Ovary (tissue), 9 donors: ENCODE results near the gene MAST3. TPM values are rescaled to one million over a fixed set of nuclear protein-coding genes. Genes with fewer than 3 reads are reported as not detected.

Experiments used
- DNase-seq, 5 donors: peaks; one replicate each; pipeline ENCODE4 v3.0.0-alpha.2; 2019 to 2020
- H3K27ac ChIP-seq, 2 donors: fragments of 200-600 bp; one replicate each; pipeline versions ENCODE4 v1.5.1 to v1.8.0; 2019 to 2022
- H3K27me3 ChIP-seq: fragments of 200-600 bp; one replicate; pipeline ENCODE4 v1.8.0; 2022
- H3K36me3 ChIP-seq: fragments of 200-600 bp; sonication (generic); one replicate; pipeline ENCODE4 v1.5.1; 2019
- H3K4me1 ChIP-seq: one replicate; pipeline ENCODE4 v1.8.1; 2013; ENCODE audit warnings: mild to moderate bottlenecking, moderate library complexity; ENCODE audit not compliant: insufficient read depth
- H3K4me3 ChIP-seq: fragments of 200-600 bp; sonication (generic); one replicate; pipeline ENCODE4 v1.5.1; 2017
- H3K9me3 ChIP-seq, 2 donors: fragments of 200-600 bp in 1 of 2; sonication (generic) in 1 of 2; one replicate each; pipeline versions ENCODE4 v1.5.1 to v1.8.1; 2013 to 2019; ENCODE audit warnings: mild to moderate bottlenecking in 1 of 2, moderate library complexity in 1 of 2
- CTCF ChIP-seq, 3 donors: fragments of 450-650 bp in 2 of 3; fragments of 200-600 bp in 1 of 3; IDR thresholded peaks; one replicate each; pipeline versions ENCODE4 v1.5.1 to v1.8.0; 2016 to 2022; ENCODE audit warnings: antibody characterized with exemption in 3 of 3, mild to moderate bottlenecking in 1 of 3
- EP300 ChIP-seq: sonication (generic); formaldehyde crosslinking; IDR thresholded peaks from one replicate; pipeline ENCODE4 v1.6.1; 2017; ENCODE audit warnings: antibody characterized with exemption
- POLR2A ChIP-seq: fragments of 450-650 bp; IDR thresholded peaks from one replicate; pipeline ENCODE4 v1.6.1; 2017; ENCODE audit warnings: antibody characterized with exemption, mild to moderate bottlenecking, moderate library complexity
- WGBS, 3 donors: extraction: QIAGEN DNeasy Blood & Tissue Kit in 1 of 3; methylation state at CpG; one replicate each; pipeline versions ENCODE4 v1.1.5 to v1.1.7; 2013 to 2017; 5-methylcytosine and 5-hydroxymethylcytosine counted together
- intact Hi-C, 4 donors: fragments of 100-400 bp; cut with DNase I; formaldehyde crosslinking; loops; one replicate each; pipeline versions ENCODE4 v1.11.0 to v1.15.1; 2022 to 2023
- polyA plus RNA-seq, 2 donors: library from polyadenylated mRNA; stranded (reverse); fragments of 200-250 nt in 1 of 2; fragments of 350-450 nt in 1 of 2; fragmentation: Illumina TruSeq in 1 of 2; extraction: RNeasy Lipid Tissue Mini Kit (QIAGEN cat#74804) in 1 of 2; gene quantifications; one replicate each; pipeline ENCODE4 v1.2.3, GENCODE V29; 2013 to 2014
- total RNA-seq, 7 donors: library from RNA; depleted of rRNA in 2 of 7; stranded (reverse); fragments of >200 nt in 2 of 7; fragmentation: NEBNext Ultra II Directional in 3 of 7; extraction: Animal tissue kit (Norgen Biotek cat#: 25700) in 3 of 7; gene quantifications; one replicate each; pipeline versions ENCODE4 v1.1.0 to v1.2.4, GENCODE V29; 2016 to 2023
- donor health status: DM: no; HTN: no; CAD: no; lungs with moderate emphysema.
- donor health status: DM: no; HTN: no; CAD: no.
- donor health status: Bipolar disorder and iron deficiency.
- donor health status: DM: yes; HTN: yes; CAD: no.
- donor health status: DM: no; HTN: no; CAD: no.
- donor health status: DM: yes; HTN: yes; CAD: no.

The MAST3 gene
- total and polyA plus RNA-seq, 9 donors: 2.4 to 12.2 (median 9.9) TPM

GRCh38 chr19:18185538-18185937 is 88.0 kb downstream of the MAST3 start:
- Histone ChIP-seq H3K4me3 (no peak overlapping the region), H3K27ac (no peak overlapping the region), H3K4me1 (no peaks in the 10 kb centered on the region), H3K27me3 (no peaks in the 10 kb centered on the region), H3K9me3 (no peaks in the 10 kb centered on the region), H3K36me3 (no peaks in the 10 kb centered on the region)
- intact Hi-C loops: no loop called here
- no peak for TF ChIP-seq EP300
- no peak for TF ChIP-seq POLR2A
- TF ChIP-seq CTCF (IDR thresholded peaks at IDR 0.05): no peak
- 49 to 60% (median 58%) methylated on average over 6 of the region's 6 CpGs for WGBS, 3 donors
- DNase-seq: no peak

DNA sequence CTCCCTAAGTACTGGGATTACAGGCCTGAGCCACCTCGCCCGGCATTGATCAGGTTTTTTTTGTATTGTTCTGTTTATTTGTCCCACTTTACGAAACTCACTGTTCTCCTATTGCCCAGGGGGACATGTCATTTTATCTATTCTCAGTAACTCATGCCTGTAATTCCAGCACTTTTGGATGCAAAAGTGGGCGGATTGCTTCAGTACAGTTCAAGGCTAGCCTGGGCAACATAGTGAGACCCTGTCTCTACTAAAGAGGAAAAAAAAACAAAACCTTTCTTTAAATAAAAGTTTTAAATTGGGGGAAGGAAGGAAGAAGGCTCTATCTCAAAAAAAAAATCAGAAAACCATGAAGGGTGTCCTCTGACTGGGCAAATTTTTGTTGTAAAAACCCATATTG is 92.7 kb downstream of the MAST3 start:
- 89 to 94% (median 93%) methylated on average over 4 of the region's 4 CpGs for WGBS, 3 donors
- Histone ChIP-seq H3K27me3 (no peaks in the 10 kb centered on the region), H3K36me3 (no peaks in the 10 kb centered on the region), H3K27ac (no peak overlapping the region), H3K4me1 (peaks cover 6% of the 10 kb centered on the region), H3K4me3 (no peak overlapping the region), H3K9me3 (no peaks in the 10 kb centered on the region)
- DNase-seq: no peak
- intact Hi-C loops: loop anchor here in 2 of 4 donors (5.0 to 10.0 kb wide), 3 partner anchors 65 to 225 kb away; partner anchors contain the start of gene SSBP4 (in 1 of the 2)
- no peak for TF ChIP-seq CTCF (IDR thresholded peaks at IDR 0.05)
- TF ChIP-seq EP300: no peak
- TF ChIP-seq POLR2A: no peak

DNA sequence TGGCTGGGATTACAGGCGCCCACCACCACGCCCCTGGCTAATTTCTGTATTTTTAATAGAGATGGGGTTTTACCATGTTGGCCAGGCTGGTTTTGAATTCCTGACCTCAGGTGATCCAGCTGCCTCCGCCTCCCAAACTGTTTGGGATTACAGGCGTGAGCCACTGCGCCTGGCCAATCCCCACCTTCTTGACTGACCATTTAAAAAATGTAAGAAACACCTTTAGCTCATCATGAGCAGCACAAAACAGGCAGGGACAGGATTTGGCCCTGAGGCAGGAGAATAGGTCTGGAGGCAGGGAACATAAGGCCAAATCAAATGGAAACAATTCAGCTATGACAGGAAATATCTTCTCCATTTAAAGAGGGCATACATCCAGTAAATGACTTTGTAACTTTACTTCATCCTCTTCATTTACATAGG is 94.1 kb downstream of the MAST3 start:
- H3K4me1 ChIP-seq: peaks cover 6% of the 10 kb centered on the region
- intact Hi-C loops: loop anchor here in 3 of 4 donors (2.0 to 10.0 kb wide), 4 partner anchors 61 to 223 kb away; partner anchors contain the start of gene SSBP4 (in 1 of the 3)
- no peaks in the 10 kb centered on the region for H3K27me3 ChIP-seq
- H3K27ac ChIP-seq: peak overlapping the region; percentile 76 to 95
- peak overlapping the region; percentile 57 for H3K4me3 ChIP-seq
- DNase-seq: no peak
- H3K9me3 ChIP-seq: no peaks in the 10 kb centered on the region
- no peaks in the 10 kb centered on the region for H3K36me3 ChIP-seq
- TF ChIP-seq POLR2A (peak; percentile 17), EP300 (no peak), CTCF (IDR thresholded peaks at IDR 0.05) (no peak)
- WGBS, 3 donors: 44 to 51% (median 47%) methylated on average over 5 of the region's 5 CpGs

GRCh38 chr19:18192673-18193387 is 95.3 kb downstream of the MAST3 start, which contains the start of gene MPV17L2:
Gene MPV17L2 (plus strand): TSS chr19:18193218. CDS start chr19:18193282, 64 bp downstream.
- peaks cover 6% of the 10 kb centered on the region for H3K4me1 ChIP-seq
- DNase-seq: peak; percentile 98 to 100 (median 99)
- no peaks in the 10 kb centered on the region for H3K9me3 ChIP-seq
- intact Hi-C loops: loop anchor here in 3 of 4 donors (2.0 to 10.0 kb wide), 4 partner anchors 60 to 222 kb away; partner anchors contain the start of gene SSBP4 (in 1 of the 3)
- WGBS, 3 donors: 0 to 1% (median 0%) methylated on average over 41 to 74 of the region's 74 CpGs
- no peaks in the 10 kb centered on the region for H3K36me3 ChIP-seq
- peak within 1 kb of the TSS; percentile 62 for H3K4me3 ChIP-seq
- H3K27ac ChIP-seq: peak within 1 kb of the TSS; percentile 81 to 95
- TF ChIP-seq POLR2A (peak; percentile 93), CTCF (IDR thresholded peaks at IDR 0.05) (peak in 2 of 3 donors; percentile 2 to 23), EP300 (peak; percentile 37)
- H3K27me3 ChIP-seq: no peaks in the 10 kb centered on the region
